GM12873 (cell line): ENCODE measurements around the gene XRCC4.

Experiments used
- CTCF ChIP-seq: IDR thresholded peaks from 2 replicates; pipeline ENCODE4 v1.5.1; 2012; ENCODE audit warnings: low read depth, mild to moderate bottlenecking, moderate library complexity, low read length, control low read depth; ENCODE audit not compliant: insufficient read depth; ENCODE audit errors: missing control alignments

XRCC4 gene

GRCh38 chr5:83162601-83163000 lies 85.3 kb downstream of the XRCC4 start:
- TF ChIP-seq CTCF, result no peak

- TF ChIP-seq CTCF, result no peak
These were observed 90.2 kb downstream of the XRCC4 start for GRCh38 chr5:83167538-83167937.

- no peak for TF ChIP-seq CTCF
These were observed 92.4 kb downstream of the XRCC4 start for GRCh38 chr5:83169571-83170337.

GRCh38 chr5:83172011-83172410 lies 94.7 kb downstream of the XRCC4 start:
- TF ChIP-seq CTCF, result no peak

GRCh38 chr5:83172655-83173054 lies 95.3 kb downstream of the XRCC4 start:
- no peak for TF ChIP-seq CTCF

GRCh38 chr5:83173826-83174225 lies 96.5 kb downstream of the XRCC4 start:
- TF ChIP-seq CTCF, result no peak

GRCh38 chr5:83177803-83178202 lies 100.5 kb downstream of the XRCC4 start:
- no peak for TF ChIP-seq CTCF
